NCI-H526 (cell line): ENCODE results near the gene CYP46A1.

Experiments used
- DNase-seq, 2 experiments: peaks; one replicate each; lab custom pipeline; 2025; lab: John Stamatoyannopoulos, UW

Gene CYP46A1

DNA sequence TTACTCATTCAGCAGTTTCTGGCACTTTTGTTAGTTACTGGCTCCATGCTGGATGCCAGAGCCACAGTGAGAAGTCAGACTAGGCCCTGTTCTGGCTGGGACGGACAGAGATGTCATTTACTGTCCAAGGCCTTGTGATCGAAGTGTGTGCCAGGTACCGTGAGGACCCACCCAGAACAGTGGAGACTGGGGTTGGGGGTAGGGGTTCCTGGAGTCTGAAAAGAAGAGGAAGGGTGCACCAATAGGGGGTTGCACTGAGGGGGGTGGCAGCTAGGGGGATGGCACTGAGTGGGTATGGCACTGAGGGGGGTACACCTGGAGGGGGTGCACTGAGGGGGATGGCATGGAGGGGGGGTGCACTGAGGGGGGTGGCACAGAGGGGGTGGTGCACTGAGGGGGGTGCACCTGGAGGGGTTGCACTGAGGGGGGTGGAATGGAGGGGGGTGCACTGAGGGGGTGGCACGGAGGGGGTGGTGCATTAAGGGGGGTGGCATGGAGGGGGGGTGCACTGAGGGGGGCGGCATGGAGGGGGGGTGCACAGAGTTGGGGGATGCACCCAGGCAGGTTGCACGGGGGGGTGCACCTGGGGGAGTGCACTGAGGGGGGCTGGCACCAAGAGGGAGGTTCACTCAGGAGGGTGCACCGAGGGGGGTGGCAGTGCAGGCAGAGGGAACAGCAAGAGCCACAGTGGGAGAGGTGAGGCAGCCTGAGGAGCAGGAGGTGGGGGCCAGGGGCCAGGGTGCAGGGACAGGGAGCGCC, 10.6 kb upstream of the CYP46A1 start:
- DNase-seq: no peak

DNA sequence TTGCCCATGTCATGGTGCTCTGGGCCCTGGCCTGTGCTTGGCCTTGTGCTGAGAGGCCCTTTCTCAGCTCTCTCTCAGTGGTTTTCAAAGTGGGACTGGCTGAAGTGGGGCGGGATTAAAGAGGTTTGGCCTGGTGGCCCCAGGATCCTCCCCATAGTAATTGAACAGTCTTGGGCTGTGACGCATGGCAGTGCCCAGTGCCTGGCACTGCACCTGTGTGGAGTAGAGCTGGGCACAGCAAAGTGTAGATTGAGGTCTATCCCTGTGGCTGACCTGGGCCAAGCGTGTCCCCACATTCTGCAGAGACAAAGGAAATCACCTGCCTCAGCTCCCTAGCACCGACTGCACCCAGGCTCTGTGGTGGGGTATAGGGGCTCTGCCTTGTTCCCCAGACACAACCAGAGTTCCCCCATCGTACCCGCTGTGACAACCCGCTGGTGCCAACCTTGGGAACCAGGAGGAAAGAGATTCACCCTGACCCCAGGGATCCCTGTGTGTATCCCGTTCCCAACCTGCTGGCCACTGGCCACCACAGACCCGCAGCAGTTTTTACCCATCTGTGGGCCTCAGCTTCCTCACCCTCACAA, 9.9 kb upstream of the CYP46A1 start:
- no peak for DNase-seq

DNA sequence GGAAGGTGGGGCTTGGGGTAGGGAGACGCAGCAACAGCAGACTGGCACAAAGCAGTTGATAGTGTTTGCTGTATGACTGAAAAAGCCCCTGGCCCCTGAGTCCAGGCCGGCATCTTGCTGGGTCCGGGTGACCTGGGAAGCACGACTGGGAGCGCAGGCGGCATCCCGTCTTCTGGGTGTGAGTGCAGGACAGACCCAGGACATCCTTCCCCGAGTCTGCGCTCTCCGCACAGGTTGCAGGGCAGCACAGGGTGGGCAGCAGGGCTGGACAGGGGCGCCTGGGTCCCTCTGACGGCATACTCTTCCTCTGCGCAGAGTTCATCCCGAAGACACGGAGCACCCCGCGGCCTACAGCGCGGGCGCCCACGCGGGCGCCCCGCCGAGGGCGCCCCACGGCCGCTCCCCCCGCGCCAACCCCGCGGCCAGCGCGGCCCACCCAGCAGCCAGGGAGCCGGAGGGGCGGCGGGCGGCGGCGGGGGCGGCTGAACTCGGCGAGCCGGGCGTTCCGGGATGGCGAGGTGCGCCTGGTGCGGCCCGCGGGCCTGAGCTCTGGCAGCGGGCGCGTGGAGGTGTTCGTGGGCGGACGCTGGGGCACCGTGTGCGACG, 9.2 kb upstream of the CYP46A1 start:
- no peak for DNase-seq

DNA sequence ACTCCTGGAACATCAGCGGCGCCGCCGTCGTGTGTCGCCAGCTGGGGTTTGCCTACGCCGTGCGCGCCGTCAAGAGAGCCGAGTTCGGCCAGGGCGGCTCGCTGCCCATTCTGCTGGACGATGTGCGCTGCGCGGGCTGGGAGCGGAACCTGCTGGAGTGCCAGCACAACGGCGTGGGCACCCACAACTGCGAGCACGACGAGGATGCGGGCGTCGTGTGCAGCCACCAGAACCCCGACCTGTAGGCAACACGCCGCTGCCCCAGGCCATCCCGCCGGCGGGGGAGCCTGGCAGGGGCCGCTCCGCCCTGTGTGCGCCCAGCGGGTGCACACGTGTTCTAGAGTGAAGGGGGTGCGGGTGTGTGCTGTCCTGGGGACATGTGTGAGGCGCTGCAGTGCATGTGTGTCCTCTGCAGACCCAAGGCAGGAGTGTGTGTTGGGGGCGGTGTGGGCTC, 8.7 kb upstream of the CYP46A1 start:
- no peak for DNase-seq

DNA sequence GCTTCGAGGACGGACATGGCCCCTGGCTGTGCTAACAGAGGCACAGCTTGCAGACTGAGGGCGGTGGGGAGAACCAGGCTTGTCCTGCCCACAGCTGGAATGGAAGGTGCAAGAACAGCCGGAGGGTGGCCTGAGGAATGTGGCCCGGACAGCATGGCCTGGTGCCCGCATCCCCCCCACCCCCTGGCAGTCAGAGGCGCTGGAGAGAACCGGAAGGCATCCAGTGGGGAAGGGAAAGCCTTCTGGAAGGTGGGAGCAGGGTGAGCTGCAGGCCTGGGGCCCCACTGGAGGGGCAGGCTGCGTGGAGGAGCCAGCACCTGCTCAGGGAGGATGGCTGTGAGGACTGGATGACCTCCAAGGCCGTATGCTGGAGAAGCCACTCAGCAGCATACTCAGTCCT, 8.1 kb upstream of the CYP46A1 start:
- DNase-seq: no peak

DNA sequence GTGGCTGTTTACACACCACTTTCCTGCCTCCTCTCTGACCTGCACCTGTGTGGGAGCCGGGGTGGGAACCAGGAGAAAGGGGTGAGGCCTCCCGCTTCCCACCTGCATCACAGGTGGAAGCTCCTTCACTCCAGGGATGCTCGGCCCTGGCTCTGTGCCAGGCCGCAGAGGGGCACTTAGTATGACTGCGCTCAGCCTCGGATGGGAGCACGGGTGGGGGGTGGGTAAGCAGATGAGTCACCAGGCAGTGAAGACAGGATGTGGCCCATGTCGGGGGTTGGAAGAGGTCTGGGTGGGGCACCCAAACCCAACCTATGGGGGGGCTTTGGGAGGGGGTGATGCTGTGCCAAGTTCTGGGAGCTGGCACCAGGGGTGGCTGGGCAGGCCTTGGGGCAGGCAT, 7.4 kb upstream of the CYP46A1 start:
- no peak for DNase-seq

DNA sequence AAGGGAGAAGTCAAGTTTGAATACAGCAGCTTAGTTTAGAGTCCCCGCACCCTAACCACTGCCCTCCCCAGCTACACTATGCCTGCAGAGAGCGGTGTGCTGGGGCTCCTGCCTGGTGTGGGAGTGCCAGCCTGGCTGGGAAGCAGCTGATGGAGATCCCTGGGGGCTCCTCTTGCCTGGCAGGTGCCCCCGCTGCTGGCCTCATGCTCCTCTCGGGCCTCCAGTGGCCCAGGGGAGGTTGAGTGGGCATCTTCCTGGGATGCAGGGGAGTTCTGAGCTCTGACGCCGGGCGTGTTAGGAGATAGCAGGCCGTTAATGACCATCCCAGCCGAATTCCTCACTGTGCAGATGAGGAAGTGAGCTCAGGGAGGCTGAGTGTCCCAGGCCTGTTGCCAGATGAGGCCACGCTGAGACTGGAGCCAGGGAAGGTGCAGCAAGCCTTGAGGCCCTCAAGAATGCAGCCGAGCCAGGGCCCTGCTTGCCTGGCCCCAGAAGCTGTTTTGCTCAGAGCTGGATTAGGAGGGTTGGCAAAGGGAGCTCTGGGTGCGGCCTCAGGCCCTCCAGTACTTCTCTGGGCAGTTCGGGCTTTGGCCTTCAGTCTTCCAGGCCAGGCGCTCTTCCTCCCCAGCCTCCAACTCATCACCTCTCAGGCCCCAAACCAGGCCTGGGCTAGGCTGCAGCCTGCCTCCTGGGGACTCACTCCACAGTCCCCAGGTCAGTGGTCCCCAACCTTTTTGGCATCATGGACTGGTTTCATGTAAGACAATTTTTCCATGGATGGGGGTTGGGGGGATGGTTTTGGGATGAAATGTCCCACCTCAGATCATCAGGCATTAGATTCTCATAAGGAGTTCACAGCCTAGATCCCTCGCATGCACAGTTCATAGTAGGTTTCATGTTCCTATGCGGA, 6.6 kb upstream of the CYP46A1 start:
- no peak for DNase-seq

DNA sequence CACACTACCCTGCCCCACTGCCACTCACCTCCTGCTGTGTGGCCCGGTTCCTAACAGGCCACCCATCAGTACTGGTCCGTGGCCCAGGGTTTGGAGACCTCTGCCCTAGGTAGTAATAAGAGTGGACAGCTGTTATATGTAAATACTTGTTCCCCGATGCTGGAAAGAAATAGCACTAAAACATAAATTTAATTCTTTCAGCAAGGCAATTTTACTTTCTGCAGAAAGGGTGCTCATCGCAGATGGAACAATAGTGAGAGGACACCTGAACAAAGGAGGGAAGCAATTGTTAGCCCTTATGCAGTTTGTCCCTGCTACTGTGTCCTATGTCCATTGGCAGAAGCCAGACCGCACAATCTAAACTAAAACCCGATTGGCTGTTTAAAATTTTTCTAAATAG, 5.9 kb upstream of the CYP46A1 start:
- DNase-seq: no peak

DNA sequence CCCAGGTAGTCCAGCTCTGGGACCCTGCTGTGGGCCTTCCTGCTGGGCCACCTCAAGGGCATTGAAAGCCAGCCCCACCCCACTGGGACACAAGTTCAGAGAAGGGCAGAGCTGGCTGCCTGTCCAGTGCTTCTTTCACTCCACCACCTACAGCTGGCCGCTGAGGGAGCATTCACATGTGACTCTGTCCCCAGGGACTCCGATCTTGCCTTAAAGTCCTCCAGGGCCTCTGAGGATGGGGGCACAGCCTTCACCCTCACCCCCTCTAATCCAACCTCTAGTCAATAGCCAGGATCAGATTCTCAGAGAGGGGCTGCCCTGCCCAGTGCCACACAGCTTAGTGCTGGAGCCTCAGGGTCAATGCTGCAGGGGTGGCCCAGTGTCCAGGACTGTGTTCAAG, 5.0 kb upstream of the CYP46A1 start:
- DNase-seq: no peak

DNA sequence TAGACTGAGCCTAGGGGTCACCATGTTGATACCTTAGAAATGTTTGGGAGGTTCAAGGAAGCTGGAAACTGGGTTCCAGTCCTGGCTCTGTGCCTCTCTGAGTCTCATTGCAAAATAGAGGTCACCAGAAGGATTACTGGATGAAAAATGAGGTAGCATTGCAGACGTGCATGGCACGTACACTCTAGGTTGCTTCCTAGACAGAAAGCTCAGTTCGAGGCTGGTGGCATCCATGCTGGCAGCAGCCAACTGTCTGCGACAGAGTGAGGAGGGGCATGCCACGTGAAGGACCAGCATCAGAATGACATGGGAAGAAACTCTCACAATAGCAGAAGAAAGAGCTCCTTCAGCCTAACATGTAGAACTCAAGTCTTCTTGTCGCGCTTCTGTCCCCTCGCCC, 4.6 kb upstream of the CYP46A1 start:
- no peak for DNase-seq

DNA sequence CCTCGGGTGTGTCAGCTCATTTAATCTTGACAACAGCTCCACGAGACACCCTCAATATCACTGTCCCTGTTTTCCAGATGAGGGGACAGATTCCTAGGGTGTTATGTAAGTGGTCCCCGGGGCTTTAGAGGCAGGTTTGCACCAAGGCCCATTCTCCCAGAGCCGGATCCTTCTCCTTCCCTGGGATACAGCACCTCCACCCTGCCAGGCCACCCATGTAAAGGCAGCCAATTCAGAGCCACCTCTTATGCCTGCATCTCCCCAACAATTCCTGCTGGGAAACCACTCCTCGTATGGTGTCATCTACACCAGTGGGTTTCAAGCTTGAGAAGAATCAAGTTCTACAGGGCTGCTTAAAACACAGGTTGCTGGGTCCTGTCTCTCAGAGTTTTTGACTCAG, 4.1 kb upstream of the CYP46A1 start:
- no peak for DNase-seq

DNA sequence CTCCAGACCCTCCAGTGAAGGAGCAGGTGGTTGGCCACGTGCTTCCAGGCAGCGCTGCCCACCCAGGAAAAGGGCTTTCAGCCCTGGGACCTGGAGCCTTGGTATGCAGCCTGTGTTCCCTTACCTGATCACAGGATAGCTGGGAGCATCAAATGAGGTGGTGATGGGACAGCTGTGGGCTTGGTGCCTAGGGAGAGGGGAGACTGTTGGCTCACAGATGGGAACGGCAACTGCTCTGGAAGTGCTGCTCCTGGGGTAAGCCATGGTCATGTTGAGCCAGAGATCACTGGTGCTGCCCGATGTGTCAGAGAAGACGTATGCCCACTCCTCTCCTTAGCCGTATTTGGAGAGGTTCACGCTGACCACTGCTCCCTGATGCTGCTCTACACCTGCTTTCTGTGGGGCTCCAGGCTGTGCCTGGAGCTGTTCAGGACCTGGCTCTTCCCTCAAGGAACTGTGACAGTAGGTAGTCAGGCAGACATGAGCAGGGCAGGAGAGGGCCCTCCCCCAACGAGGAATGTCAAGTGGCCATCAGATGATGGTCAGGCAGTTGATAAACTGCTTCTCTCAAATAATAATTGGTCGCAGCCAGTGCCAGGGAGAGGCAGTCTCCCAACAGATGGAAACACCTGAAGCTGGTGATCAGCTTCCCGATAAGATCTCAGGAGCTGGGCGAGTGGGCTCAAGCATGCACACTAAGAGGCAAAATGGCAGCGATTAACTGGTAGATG, 2.8 kb upstream of the CYP46A1 start:
- DNase-seq: no peak

DNA sequence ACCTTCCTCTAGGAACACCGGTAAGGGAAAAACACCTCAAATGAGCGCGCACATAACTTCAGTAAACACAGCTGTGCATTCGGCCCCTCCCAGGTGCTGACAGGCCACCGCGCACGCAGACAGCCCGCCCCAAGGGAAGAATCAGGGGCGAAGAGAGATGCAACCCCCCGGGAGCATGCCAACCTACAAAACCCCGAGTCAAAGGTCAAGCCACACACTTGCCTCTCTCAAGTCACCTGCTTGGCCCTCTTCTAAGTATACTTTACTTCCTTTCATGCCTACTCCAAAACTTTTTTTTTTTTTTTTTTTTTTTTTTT, 2.3 kb upstream of the CYP46A1 start:
- no peak for DNase-seq

DNA sequence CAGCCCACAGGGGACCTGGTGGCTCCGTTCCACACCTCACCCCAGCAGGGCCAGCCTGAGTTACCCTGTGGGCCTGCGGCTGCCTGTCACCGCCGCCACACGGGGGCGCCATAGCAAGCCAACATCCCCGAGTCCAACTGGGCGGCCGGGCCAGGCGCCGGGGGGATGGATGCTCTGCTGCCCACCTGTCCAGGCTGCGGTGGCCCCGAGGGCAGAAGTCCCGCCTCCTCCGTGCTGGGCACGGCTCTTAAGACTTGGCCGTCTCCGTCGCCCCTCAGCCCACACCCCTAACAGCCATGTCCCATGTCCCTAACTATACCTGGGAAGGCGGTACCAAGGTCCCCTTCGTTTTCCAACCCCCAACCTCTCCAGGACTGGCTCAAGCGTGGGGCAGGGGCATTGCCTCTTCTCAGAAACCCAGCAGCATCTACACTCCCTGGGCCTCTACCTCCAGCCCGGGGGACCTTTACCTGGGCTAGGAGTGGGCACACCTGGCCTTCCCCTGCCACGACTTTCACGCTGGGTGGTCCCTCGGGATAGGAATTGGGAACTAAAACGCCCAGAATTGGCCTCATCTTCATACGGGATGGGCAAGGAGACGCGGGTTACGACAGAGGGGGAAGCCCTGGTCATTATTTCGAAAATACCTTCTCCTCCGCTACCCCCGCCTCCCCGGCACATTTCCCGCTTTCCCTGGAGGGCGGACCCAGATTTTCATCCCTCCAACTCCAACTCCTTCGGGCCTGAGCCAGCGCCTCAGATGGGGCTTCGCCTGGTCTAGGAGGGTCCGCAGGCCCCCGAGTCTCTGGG, 1.1 kb upstream of the CYP46A1 start:
- peak; percentile 46 to 87 for DNase-seq

DNA sequence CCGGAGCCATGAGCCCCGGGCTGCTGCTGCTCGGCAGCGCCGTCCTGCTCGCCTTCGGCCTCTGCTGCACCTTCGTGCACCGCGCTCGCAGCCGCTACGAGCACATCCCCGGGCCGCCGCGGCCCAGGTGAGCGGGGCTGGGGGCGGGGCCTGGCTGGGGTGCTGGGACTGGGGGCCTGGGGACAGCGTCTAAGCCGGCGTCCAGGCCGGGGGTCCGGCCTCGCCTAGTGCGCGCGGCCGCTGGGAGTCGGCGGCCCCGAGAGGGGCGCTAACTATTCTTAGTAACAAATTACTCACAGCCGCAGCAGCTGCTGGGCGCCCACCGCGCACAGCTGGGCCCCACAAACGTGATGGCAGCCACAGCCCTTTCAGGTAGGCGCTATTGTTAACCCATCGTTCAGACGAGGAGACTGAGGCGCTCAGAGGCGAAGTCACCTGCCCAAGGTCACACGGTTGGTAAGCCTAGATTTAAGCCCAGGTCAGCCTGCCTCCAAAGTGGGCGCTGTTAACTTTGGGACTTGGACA, 374 bp downstream of the CYP46A1 start:
- DNase-seq: peak in 1 of 2 experiments; percentile 65

DNA sequence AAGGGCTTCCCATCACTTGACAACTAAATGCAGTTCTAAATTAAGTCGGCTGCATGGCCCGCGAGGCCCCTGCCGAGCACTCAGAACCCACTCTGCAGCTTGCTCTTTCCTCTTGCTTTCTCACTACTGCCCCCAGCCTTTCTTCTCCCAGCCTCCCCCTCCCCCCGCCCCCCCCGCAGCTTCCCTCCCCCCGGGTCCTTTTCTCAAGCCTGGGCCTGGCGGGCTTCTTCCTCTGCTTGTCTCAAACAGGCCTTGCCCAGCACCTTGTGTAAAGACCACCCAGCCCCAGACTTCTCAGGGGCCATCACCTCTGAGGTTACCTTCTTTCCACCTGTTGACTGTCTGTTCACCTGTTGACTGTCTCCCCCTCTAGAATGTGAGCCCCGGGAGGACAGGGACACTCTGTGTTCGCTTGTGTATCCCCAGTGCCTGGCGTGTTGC, 1.1 kb downstream of the CYP46A1 start:
- DNase-seq: no peak

DNA sequence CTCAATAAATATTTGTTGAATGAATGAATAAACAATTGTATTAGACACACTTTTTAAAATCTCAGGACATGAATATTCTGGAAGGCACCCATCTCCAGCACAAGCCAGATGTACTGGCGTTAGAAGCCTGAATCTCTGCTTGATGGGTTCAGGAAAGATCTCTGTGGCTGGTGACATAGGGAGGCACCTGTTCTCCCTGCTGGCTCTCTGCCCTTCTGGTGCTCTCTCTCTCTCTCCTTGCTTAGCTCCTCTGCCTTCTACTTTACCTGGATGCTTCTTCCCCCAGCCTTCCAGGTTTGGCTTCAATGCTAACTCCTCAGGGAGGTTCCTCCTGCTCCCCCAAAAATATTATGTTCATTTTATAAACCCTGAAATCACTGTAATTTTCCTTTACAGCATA, 1.5 kb downstream of the CYP46A1 start:
- no peak for DNase-seq

DNA sequence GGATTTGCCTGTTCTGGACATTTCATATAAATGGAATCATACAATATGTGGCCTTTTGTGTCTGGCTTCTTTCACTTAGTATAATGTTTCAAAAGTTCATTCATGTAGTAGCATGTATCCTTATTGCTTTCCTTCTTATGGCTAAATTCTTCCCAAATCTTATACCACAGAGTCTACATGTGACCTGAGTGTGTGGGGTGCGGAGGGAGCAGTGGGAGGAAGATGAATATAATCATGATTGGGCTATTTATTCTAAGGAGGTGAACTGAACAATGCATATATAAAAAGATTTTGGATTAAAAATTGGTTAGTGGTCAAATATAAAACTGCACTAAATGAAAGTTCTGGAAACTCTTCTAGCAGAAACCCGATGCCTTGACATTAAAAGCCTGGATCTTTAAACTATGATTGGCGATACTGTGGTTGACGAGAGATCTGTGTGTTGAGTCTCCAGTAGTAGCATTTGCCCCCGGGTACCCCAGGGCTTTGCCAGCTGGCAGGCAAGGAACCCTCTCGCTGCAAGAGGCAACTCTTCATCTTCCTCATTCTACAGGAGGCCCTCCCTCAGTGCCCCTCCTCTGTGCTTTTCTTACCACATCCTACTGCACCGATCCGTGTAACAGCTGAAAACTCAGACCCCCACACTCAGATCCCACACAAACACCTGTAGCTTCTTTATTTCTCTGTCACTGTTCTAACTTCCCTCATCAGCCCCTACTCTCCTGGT, 2.6 kb downstream of the CYP46A1 start:
- no peak for DNase-seq

DNA sequence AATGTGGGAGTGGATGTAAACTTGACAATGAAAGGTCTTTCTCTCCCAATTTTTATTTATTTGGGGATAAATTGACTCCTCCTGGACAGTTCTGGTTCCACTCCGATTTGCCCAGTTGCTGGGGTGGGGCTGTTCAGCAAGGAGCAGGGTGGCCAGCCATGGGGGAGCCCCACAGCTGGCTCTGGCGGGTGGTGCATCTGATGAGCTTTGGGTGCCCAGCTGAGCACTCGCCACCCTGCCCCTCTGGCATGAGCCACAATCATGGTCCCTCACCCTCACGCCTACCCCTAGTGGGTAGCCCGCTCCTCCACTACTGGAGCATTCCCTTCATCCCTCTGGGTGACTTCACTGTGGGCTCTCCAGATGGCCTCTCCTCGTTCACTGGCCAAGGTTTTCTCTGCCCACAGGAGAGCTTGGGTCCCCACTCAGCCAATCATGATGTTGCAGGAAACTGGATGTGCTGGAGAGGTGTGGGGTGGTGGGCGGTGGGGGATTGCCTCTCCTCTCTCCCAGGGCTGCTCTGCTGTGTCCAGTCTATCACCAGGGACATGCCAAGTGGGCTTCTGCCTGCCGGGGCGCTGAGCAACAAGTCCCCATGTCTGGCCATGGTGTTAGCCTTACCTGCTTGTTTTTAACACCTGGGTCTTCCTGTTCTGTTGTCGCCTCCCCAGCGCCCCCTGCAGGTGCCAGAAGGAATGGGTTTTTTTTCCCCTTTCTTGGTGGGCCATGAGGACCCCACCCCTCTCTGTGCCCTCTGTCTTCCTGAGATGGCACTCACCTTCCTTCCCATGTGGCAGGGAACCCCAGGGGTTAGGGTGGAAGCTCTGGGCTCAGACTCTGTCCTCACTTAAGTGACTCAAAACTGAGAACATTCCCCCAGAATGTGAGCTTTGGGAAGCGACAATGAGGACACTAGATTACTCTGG, 3.4 kb downstream of the CYP46A1 start:
- DNase-seq: peak in 1 of 2 experiments; percentile 41
